Measurements from ENCODE around the gene ABTB1.
"Not testable (repeated sequence)": the region's sequence is repeated elsewhere in the genome, so short reads cannot be mapped to it uniquely, and the experiment has no call there.

ABTB1 gene

GRCh38 chr3:127688416-127689265, 15.9 kb downstream of the ABTB1 start:
- DNase-seq, result peak; percentile 71

- no peak for DNase-seq
Observed at GRCh38 chr3:127689266-127689860, 16.6 kb downstream of the ABTB1 start.

GRCh38 chr3:127690106-127690505, 17.4 kb downstream of the ABTB1 start:
- no peak for DNase-seq

- peak; percentile 21 for DNase-seq
Observed at GRCh38 chr3:127690823-127691452, 18.2 kb downstream of the ABTB1 start.

GRCh38 chr3:127691489-127691888, 18.7 kb downstream of the ABTB1 start:
- DNase-seq, result no peak

GRCh38 chr3:127691974-127692373, 19.2 kb downstream of the ABTB1 start:
- DNase-seq, result no peak

- no peak for DNase-seq
Observed at GRCh38 chr3:127692501-127693335, 20.0 kb downstream of the ABTB1 start.

- DNase-seq, result no peak
Observed at GRCh38 chr3:127693336-127693843, 20.6 kb downstream of the ABTB1 start.

GRCh38 chr3:127694467-127695215, 21.9 kb downstream of the ABTB1 start:
- peak; percentile 74 for DNase-seq

GRCh38 chr3:127697551-127698240, 24.9 kb downstream of the ABTB1 start:
- DNase-seq, result peak; percentile 92

- DNase-seq, result no peak
Observed at GRCh38 chr3:127698286-127698685, 25.5 kb downstream of the ABTB1 start.

GRCh38 chr3:127698691-127699415, 26.1 kb downstream of the ABTB1 start:
- no peak for DNase-seq

GRCh38 chr3:127699416-127700300, 26.9 kb downstream of the ABTB1 start:
- DNase-seq, result peak; percentile 41

GRCh38 chr3:127700406-127700805, 27.7 kb downstream of the ABTB1 start:
- DNase-seq, result no peak

GRCh38 chr3:127701280-127701911, 28.6 kb downstream of the ABTB1 start:
- DNase-seq, result no peak

GRCh38 chr3:127702151-127702578, 29.4 kb downstream of the ABTB1 start:
- no peak for DNase-seq

GRCh38 chr3:127704840-127705239, 32.1 kb downstream of the ABTB1 start:
- not testable (repeated sequence) for DNase-seq

GRCh38 chr3:127706312-127706711, 33.6 kb downstream of the ABTB1 start:
- DNase-seq, result no peak

- DNase-seq, result no peak
Observed at GRCh38 chr3:127706785-127707351, 34.1 kb downstream of the ABTB1 start.
